Activated CD4-positive, alpha-beta T cell treated with anti-CD3 and anti-CD28 coated beads for 4 hours (primary cell): ENCODE data around the gene TMEM178A.
"Not testable (repeated sequence)": the region's sequence is repeated elsewhere in the genome, so short reads cannot be mapped to it uniquely, and the experiment has no call there.

Experiments used
- DNase-seq, 2 donors: peaks; one replicate each; pipeline ENCODE4 v3.0.0-alpha.2; 2020

TMEM178A gene

GRCh38 chr2:39649511-39649910 lies 16.2 kb upstream of the TMEM178A start:
- DNase-seq, result no peak

- no peak for DNase-seq
Measured at GRCh38 chr2:39650468-39650867, 15.2 kb upstream of the TMEM178A start.

GRCh38 chr2:39656215-39656614 lies 9.5 kb upstream of the TMEM178A start:
- DNase-seq, result not testable (repeated sequence)

- DNase-seq, result no peak
Measured at GRCh38 chr2:39657287-39657937, 8.3 kb upstream of the TMEM178A start.

- no peak for DNase-seq
Measured at GRCh38 chr2:39658371-39658770, 7.3 kb upstream of the TMEM178A start.

- no peak for DNase-seq
Measured at GRCh38 chr2:39659765-39660611, 5.7 kb upstream of the TMEM178A start.

GRCh38 chr2:39660612-39661236 lies 5.0 kb upstream of the TMEM178A start:
- no peak for DNase-seq

- no peak for DNase-seq
Measured at GRCh38 chr2:39661826-39662225, 3.9 kb upstream of the TMEM178A start.

GRCh38 chr2:39663187-39663930 lies 2.4 kb upstream of the TMEM178A start:
- no peak for DNase-seq

- no peak for DNase-seq
Measured at GRCh38 chr2:39664232-39664887, 1.4 kb upstream of the TMEM178A start.

GRCh38 chr2:39664888-39665591 lies 677 bp upstream of the TMEM178A start:
- no peak for DNase-seq

- DNase-seq, result no peak
Measured at GRCh38 chr2:39666491-39667101, 879 bp downstream of the TMEM178A start.

- no peak for DNase-seq
Measured at GRCh38 chr2:39667104-39667885, 1.6 kb downstream of the TMEM178A start.

GRCh38 chr2:39667886-39668276 lies 2.2 kb downstream of the TMEM178A start:
- no peak for DNase-seq

GRCh38 chr2:39668576-39669080 lies 2.9 kb downstream of the TMEM178A start:
- no peak for DNase-seq

GRCh38 chr2:39671604-39672003 lies 5.9 kb downstream of the TMEM178A start:
- no peak for DNase-seq

GRCh38 chr2:39673018-39673417 lies 7.3 kb downstream of the TMEM178A start:
- DNase-seq, result no peak

- no peak for DNase-seq
Measured at GRCh38 chr2:39676342-39676741, 10.6 kb downstream of the TMEM178A start.

- no peak for DNase-seq
Measured at GRCh38 chr2:39678170-39678569, 12.5 kb downstream of the TMEM178A start.

- DNase-seq, result no peak
Measured at GRCh38 chr2:39679805-39680204, 14.1 kb downstream of the TMEM178A start.
